ENCODE results near the gene ADGRF5. TPM values are rescaled to one million over a fixed set of nuclear protein-coding genes. Genes with fewer than 3 reads are reported as not detected.

ADGRF5 gene
- total and polyA plus RNA-seq, 7 donors: 1.2 to 15.0 (median 7.3) TPM

DNA sequence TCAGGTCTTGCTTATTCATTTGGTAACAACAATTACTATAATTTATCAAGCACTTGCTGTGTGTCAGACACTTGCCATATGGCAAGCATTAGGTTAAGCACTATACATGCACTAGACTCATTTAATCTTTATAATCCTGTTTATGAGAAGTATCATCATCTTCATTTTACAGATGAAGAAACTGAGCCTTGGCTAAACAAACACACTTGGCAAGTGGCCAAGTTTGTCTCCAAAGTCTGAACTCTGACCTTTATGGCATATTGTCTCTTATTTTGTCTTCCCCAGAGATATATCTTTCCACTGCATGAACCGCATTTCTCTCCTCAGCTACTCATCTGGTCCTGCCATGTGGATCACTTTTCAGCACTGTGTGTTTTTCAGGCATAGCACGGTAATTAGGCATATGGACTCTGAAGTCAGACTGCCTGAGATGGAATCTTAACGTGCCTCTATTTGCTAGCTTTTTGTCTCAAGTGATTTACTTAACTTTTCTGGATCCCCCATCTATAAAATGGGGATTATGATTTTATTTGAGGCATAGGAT is 4.7 kb downstream of the ADGRF5 start:
- TF ChIP-seq EP300 (IDR thresholded peaks at IDR 0.05) (no peak), POLR2A (IDR thresholded peaks at IDR 0.05) (no peak), POLR2AphosphoS5 (IDR thresholded peaks at IDR 0.05) (no peak)
- TF ChIP-seq, protein P1, sequence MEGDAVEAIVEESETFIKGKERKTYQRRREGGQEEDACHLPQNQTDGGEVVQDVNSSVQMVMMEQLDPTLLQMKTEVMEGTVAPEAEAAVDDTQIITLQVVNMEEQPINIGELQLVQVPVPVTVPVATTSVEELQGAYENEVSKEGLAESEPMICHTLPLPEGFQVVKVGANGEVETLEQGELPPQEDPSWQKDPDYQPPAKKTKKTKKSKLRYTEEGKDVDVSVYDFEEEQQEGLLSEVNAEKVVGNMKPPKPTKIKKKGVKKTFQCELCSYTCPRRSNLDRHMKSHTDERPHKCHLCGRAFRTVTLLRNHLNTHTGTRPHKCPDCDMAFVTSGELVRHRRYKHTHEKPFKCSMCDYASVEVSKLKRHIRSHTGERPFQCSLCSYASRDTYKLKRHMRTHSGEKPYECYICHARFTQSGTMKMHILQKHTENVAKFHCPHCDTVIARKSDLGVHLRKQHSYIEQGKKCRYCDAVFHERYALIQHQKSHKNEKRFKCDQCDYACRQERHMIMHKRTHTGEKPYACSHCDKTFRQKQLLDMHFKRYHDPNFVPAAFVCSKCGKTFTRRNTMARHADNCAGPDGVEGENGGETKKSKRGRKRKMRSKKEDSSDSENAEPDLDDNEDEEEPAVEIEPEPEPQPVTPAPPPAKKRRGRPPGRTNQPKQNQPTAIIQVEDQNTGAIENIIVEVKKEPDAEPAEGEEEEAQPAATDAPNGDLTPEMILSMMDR (IDR thresholded peaks at IDR 0.05): no peak
- H3K9me3 ChIP-seq: no peaks in the 10 kb centered on the region
- no peak for DNase-seq
- no peaks in the 10 kb centered on the region for H3K36me3 ChIP-seq
- H3K27me3 ChIP-seq: no peaks in the 10 kb centered on the region
- 78% methylated on average over 3 of the region's 3 CpGs for WGBS, 2 donors
- intact Hi-C loops (cut with DNase I): no loop called here
- H3K27ac ChIP-seq: no peak overlapping the region
- H3K4me3 ChIP-seq: no peak overlapping the region
- no peaks in the 10 kb centered on the region for H3K4me1 ChIP-seq

DNA sequence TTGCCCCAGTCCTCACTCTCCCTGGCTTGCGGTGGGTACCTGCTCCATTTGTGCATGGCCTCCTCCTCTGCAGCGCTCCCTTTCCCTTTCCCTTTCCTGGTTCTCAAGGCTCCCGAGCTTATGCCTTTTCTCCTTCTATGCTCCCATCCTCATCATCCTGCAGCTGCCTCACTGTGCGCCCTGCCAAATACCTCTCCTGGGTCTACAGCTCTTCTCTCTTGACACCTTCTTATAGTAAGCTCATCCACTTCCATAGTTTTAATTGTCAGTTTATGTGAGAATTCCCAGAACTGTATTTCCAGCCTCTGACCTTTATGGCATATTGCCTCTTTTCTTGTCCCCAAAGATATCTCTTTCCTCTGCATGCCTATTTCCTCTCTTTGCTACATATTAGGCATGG is 5.9 kb downstream of the ADGRF5 start:
- WGBS, 2 donors: 94 to 95% methylated on average over 4 of the region's 4 CpGs
- Histone ChIP-seq H3K4me3 (no peak overlapping the region), H3K9me3 (no peaks in the 10 kb centered on the region), H3K4me1 (no peaks in the 10 kb centered on the region), H3K36me3 (no peaks in the 10 kb centered on the region), H3K27ac (no peak overlapping the region), H3K27me3 (no peaks in the 10 kb centered on the region)
- DNase-seq: no peak
- TF ChIP-seq, protein P1 (IDR thresholded peaks at IDR 0.05): no peak
- TF ChIP-seq POLR2AphosphoS5 (IDR thresholded peaks at IDR 0.05): no peak
- no peak for TF ChIP-seq EP300 (IDR thresholded peaks at IDR 0.05)
- no peak for TF ChIP-seq POLR2A (IDR thresholded peaks at IDR 0.05)
- intact Hi-C loops (cut with DNase I): no loop called here

DNA sequence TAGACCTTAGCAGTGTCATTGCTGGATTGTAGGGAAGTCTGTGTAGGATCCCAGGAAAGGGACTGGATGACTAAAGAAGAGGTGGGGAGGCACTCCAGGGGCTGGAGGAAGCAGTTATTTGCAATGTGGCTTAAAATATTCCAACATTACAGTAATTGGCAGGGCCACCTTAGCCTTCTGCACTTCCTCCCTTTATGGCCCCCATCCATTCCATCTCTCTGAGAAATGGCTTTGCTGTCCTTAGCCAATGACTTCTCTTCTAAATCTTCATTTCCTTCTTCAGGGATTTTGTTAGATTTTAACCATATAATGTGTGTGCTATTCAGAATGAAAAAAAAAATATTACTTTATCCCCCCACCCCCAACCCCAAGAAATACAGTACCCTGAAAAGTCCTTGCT is 6.4 kb downstream of the ADGRF5 start:
- Histone ChIP-seq H3K9me3 (no peaks in the 10 kb centered on the region), H3K27me3 (no peaks in the 10 kb centered on the region), H3K4me1 (no peaks in the 10 kb centered on the region), H3K4me3 (no peak overlapping the region), H3K36me3 (no peaks in the 10 kb centered on the region), H3K27ac (no peak overlapping the region)
- no peak for TF ChIP-seq POLR2AphosphoS5 (IDR thresholded peaks at IDR 0.05)
- TF ChIP-seq EP300 (IDR thresholded peaks at IDR 0.05): no peak
- no peak for TF ChIP-seq POLR2A (IDR thresholded peaks at IDR 0.05)
- TF ChIP-seq, protein P1 (IDR thresholded peaks at IDR 0.05): no peak
- intact Hi-C loops (cut with DNase I): no loop called here
- no peak for DNase-seq

DNA sequence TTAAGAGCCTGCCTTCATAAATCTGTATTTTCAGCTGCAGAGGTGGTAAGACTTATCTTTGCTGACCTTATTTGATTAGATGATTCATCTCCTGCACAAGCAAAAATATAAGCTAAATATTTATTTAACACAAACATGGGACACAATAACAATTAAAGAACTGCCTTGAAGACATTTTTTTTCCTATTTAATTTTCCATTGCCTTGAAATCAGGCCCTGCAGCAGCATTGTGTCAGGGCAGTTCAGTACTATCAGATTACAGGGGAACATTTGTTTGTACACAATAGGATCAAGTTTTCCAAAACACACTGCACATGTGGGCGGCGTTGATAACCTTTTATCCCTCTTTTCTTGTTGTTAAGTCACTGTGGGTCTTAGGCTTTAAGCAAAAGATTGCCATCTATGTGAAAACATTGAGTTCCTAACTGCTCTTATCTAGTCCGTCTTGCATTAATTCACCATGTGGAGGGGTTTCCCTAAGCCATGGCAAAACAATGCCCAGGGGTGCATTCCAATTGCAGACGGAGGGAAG is 7.4 kb downstream of the ADGRF5 start:
- Histone ChIP-seq H3K27me3 (no peaks in the 10 kb centered on the region), H3K9me3 (no peaks in the 10 kb centered on the region), H3K36me3 (no peaks in the 10 kb centered on the region), H3K4me3 (no peak overlapping the region), H3K27ac (no peak overlapping the region), H3K4me1 (no peaks in the 10 kb centered on the region)
- 82% methylated on average over 4 of the region's 4 CpGs for WGBS, 2 donors
- TF ChIP-seq EP300 (IDR thresholded peaks at IDR 0.05) (no peak), POLR2A (IDR thresholded peaks at IDR 0.05) (no peak), POLR2AphosphoS5 (IDR thresholded peaks at IDR 0.05) (no peak)
- TF ChIP-seq, protein P1 (IDR thresholded peaks at IDR 0.05): no peak
- DNase-seq: no peak
- intact Hi-C loops (cut with DNase I): no loop called here

DNA sequence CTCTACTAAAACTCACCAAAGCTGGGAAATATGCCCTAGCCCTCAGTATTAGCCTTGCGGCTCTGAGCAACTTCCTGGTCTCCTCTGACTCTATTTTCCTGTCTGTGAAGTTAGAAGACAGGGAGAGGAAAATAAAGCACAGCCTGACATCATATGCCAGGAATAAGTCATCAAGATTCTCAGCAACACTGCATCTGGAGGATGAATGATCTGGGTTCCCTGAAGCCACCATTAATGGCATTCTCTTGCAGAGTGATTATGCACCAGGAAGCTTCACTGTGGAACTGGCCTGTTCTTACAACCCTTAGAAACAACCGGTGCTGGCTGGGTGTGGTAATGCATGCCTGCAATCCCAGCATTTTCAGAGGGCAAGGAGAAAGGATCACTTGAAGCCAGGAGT is 12.4 kb downstream of the ADGRF5 start:
- 59 to 66% methylated on average over 2 of the region's 2 CpGs for WGBS, 2 donors
- DNase-seq: no peak
- no peaks in the 10 kb centered on the region for H3K36me3 ChIP-seq
- H3K4me3 ChIP-seq: no peak overlapping the region
- H3K27ac ChIP-seq: peak overlapping the region in 1 of 4 donors; percentile 31
- H3K9me3 ChIP-seq: no peaks in the 10 kb centered on the region
- no peaks in the 10 kb centered on the region for H3K4me1 ChIP-seq
- intact Hi-C loops (cut with DNase I): no loop called here
- TF ChIP-seq POLR2AphosphoS5 (IDR thresholded peaks at IDR 0.05) (no peak), POLR2A (IDR thresholded peaks at IDR 0.05) (no peak), EP300 (IDR thresholded peaks at IDR 0.05) (no peak)
- TF ChIP-seq, protein P1 (IDR thresholded peaks at IDR 0.05): no peak
- no peaks in the 10 kb centered on the region for H3K27me3 ChIP-seq

Data from sigmoid colon (tissue), 7 donors.